Small intestine (tissue), 7 donors: ENCODE measurements around the gene ZNF440. TPM values are rescaled to one million over a fixed set of nuclear protein-coding genes. Genes with fewer than 3 reads are reported as not detected.
A peak's percentile ranks its signal among the peaks of the same experiment; 100 is the strongest.
"Not testable (repeated sequence)": the region's sequence is repeated elsewhere in the genome, so short reads cannot be mapped to it uniquely, and the experiment has no call there.

Experiments
- DNase-seq, 2 donors: peaks; one replicate each; pipeline versions ENCODE4 v3.0.0 to v3.0.0-alpha.2; 2013
- FAIRE-seq: peaks from 2 replicates; lab custom pipeline; 2012; peaks lifted over from hg19 to GRCh38; lab: Jason Lieb, UNC
- H3K27ac ChIP-seq, 3 donors: one replicate each; pipeline ENCODE4 v1.5.1; 2013; ENCODE audit warnings: low read length in 2 of 3, mild to moderate bottlenecking in 2 of 3, control low read depth in 1 of 3, inconsistent platforms in 1 of 3, low read depth in 1 of 3, moderate library complexity in 1 of 3
- H3K27me3 ChIP-seq, 3 donors: one replicate each; pipeline ENCODE4 v1.6.1; 2013; ENCODE audit warnings: low read length in 3 of 3, inconsistent platforms in 1 of 3; ENCODE audit not compliant: control insufficient read depth in 3 of 3, insufficient read depth in 3 of 3
- H3K36me3 ChIP-seq, 3 donors: one replicate each; pipeline ENCODE4 v1.6.1; 2013; ENCODE audit warnings: low read length in 3 of 3, inconsistent platforms in 1 of 3, low read depth in 1 of 3, mild to moderate bottlenecking in 1 of 3, moderate library complexity in 1 of 3; ENCODE audit not compliant: control insufficient read depth in 3 of 3, insufficient read depth in 2 of 3
- H3K4me1 ChIP-seq, 3 donors: one replicate each; pipeline ENCODE4 v1.6.1; 2013; ENCODE audit warnings: low read length in 2 of 3, inconsistent platforms in 1 of 3, low read depth in 1 of 3, mild to moderate bottlenecking in 1 of 3, moderate library complexity in 1 of 3; ENCODE audit not compliant: control insufficient read depth in 3 of 3, insufficient read depth in 2 of 3
- H3K4me3 ChIP-seq, 3 donors: one replicate each; pipeline ENCODE4 v1.5.1; 2013; ENCODE audit warnings: low read length in 3 of 3, control low read depth in 1 of 3, inconsistent platforms in 1 of 3, low read depth in 1 of 3, mild to moderate bottlenecking in 1 of 3, moderate library complexity in 1 of 3
- H3K9me3 ChIP-seq, 2 donors: one replicate each; pipeline ENCODE4 v1.6.1; 2013; ENCODE audit warnings: low read depth in 1 of 2, low read length in 1 of 2; ENCODE audit not compliant: control insufficient read depth in 2 of 2, insufficient read depth in 1 of 2
- WGBS, 3 donors: extraction: QIAGEN DNeasy Blood & Tissue Kit; methylation state at CpG; one replicate each; pipeline ENCODE4 v1.1.7; 2013; 5-methylcytosine and 5-hydroxymethylcytosine counted together
- polyA plus RNA-seq, 4 donors: library from polyadenylated mRNA; stranded (reverse) in 3 of 4; unstranded in 1 of 4; fragments of 200-250 nt in 3 of 4; fragments of 120-200 nt in 1 of 4; gene quantifications; one replicate each; pipeline versions ENCODE4 v1.2.1 to v1.2.3, GENCODE V29; 2013
- donor health status: healthy with polysubstance abuse.
- donor health status: control.
- donor health status: control.
- donor health status: Bipolar disorder and iron deficiency.
- donor health status: healthy.

Gene ZNF440
- polyA plus RNA-seq, 4 donors, result 3.5 to 18.0 (median 7.4) TPM

GRCh38 chr19:11835626-11836066 lies 21.6 kb downstream of the ZNF440 start:
- not testable (repeated sequence) for FAIRE-seq, H3K4me3 ChIP-seq, H3K27me3 ChIP-seq, H3K4me1 ChIP-seq
- Histone ChIP-seq H3K36me3 (peaks cover 12 to 21% (median 18%) of the 10 kb centered on the region in 3 donors), H3K27ac (peak overlapping the region in 1 of 3 donors; percentile 67), H3K9me3 (peaks cover 1 to 41% of the 10 kb centered on the region in 2 donors)
- DNase-seq, result peak; percentile 54 to 87
- 41 to 64% (median 51%) methylated on average over 2 of the region's 2 CpGs for WGBS, 3 donors

DNA sequence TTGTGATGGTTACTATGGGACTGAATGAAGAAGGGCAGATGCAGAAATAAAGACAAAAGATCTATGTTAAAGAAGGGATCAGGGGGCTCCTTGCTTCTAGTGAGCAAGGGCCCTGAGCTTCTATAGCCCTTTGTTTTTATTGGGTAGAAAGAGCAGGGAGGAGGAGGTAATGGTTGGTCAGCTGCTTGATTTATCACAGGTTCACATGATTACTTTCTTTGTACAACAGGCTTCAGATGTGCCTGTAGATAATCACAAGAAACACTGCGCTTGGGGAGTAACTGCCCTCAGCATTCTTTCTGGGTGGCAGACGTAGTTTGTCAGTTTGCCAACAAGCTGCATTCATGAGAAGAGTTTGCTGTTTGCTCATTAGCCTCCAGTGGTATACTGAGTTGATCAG lies 29.6 kb downstream of the ZNF440 start:
- DNase-seq (peak in 1 of 2 donors; percentile 49), FAIRE-seq (no peak)
- peaks cover 0 to 9% (median 0%) of the 10 kb centered on the region in 3 donors for H3K4me1 ChIP-seq
- 35 to 49% (median 48%) methylated on average over 2 of the region's 2 CpGs for WGBS, 3 donors
- H3K9me3 ChIP-seq, result peaks cover 0 to 1% of the 10 kb centered on the region in 2 donors
- H3K4me3 ChIP-seq, result no peak overlapping the region
- H3K27ac ChIP-seq, result no peak overlapping the region
- H3K36me3 ChIP-seq, result no peaks in the 10 kb centered on the region
- H3K27me3 ChIP-seq, result no peaks in the 10 kb centered on the region

DNA sequence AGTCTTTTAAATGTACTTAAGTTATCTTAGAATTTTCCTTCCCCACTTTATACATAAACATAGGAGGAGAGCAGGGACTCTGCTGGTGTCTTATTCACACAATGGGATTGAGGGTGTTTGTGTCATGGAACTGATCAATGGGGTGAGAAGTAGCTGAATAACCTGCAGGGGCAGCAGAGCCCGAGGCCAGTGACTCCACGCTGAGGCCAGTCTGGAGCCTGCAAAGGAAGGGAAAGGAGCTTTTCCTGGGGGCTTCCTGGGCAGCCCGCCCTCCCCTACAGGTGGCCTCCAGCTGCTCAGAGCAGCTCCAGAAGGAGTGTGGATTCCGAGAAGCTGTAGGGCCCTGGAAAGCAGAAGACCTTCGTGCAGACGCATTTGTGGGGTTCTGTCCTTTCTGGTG lies 33.5 kb downstream of the ZNF440 start:
- H3K36me3 ChIP-seq, H3K27me3 ChIP-seq, H3K9me3 ChIP-seq, DNase-seq, H3K27ac ChIP-seq, H3K4me3 ChIP-seq, FAIRE-seq: not testable (repeated sequence)
- H3K4me1 ChIP-seq, result peaks cover 0 to 16% (median 0%) of the 10 kb centered on the region in 3 donors
- 62 to 86% (median 63%) methylated on average over 6 of the region's 6 CpGs for WGBS, 3 donors

GRCh38 chr19:11848200-11848593 lies 34.1 kb downstream of the ZNF440 start:
- Histone ChIP-seq H3K36me3 (no peaks in the 10 kb centered on the region), H3K4me1 (peaks cover 0 to 16% (median 0%) of the 10 kb centered on the region in 3 donors), H3K4me3 (peak overlapping the region in 1 of 3 donors; percentile 54), H3K27ac (peak overlapping the region in 1 of 3 donors; percentile 51), H3K9me3 (peaks cover 0 to 8% of the 10 kb centered on the region in 2 donors), H3K27me3 (no peaks in the 10 kb centered on the region)
- DNase-seq (no peak), FAIRE-seq (no peak)
- WGBS, 3 donors, result 33 to 37% (median 35%) methylated on average over 11 of the region's 11 CpGs

DNA sequence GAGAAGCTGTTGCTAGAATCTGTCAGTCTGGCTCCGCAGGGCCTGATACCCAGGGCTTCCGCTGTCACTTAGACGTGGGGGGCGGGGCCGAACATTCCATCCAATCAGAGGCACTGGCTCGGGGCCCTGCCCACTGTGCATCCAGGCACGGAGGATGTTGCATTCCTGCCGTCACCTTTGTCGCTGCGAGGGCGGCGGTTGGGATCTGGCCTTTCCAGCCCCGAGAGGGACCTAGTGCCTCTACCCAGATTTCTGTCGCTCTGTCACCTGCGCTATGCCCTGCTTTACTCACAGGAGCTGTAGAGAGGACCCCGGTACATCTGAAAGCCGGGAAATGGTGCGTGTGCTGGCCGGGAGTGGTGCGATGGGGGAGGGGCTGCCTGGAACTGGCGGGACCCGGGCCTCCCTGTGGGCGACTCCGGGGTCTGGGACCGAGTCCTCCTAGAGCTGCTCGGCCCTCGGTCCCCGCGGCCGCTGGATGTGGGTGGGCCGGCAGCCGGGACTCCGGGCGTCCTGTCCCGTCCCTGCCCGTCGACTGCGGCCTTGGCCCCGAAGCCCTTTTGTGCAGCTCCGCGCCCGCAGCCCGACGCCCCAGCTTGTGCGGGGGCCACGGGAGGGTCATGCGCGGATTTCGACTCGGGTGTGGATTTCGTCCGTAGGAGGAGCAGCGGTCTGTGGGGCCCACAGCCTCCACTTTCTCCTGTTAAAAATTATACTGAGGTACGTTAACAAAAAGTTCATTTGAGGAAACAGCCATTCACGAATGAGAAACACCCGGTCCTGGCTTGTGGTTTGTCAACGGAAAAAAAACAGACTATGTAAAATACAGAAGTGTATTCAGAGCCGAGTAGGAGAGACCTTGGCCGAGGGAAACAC lies 34.8 kb downstream of the ZNF440 start, which contains the start of gene ZNF439:
Gene ZNF439, plus strand, starts transcription at position 133 of the 876 bp plus-strand sequence. Its CDS starts 142 bp downstream, at position 275.
- Histone ChIP-seq H3K27me3 (no peaks in the 10 kb centered on the region), H3K4me3 (peak within 1 kb of the TSS; percentile 52 to 63 (median 54)), H3K9me3 (peaks cover 0 to 12% of the 10 kb centered on the region in 2 donors), H3K27ac (peak within 1 kb of the TSS in 2 of 3 donors; percentile 53 to 70), H3K36me3 (no peaks in the 10 kb centered on the region), H3K4me1 (peaks cover 0 to 12% (median 0%) of the 10 kb centered on the region in 3 donors)
- 1 to 2% (median 1%) methylated on average over 59 of the region's 59 CpGs for WGBS, 3 donors
- FAIRE-seq, result no peak
- DNase-seq, result peak; percentile 93 to 95

- not testable (repeated sequence) for H3K27me3 ChIP-seq, H3K36me3 ChIP-seq, H3K27ac ChIP-seq, FAIRE-seq, H3K4me3 ChIP-seq, DNase-seq
- Histone ChIP-seq H3K4me1 (peaks cover 0 to 11% (median 0%) of the 10 kb centered on the region in 3 donors), H3K9me3 (peaks cover 0 to 12% of the 10 kb centered on the region in 2 donors)
- WGBS, 3 donors, result 93 to 97% (median 97%) methylated on average over 4 of the region's 4 CpGs
Measured at GRCh38 chr19:11850289-11850688, 36.2 kb downstream of the ZNF440 start.

GRCh38 chr19:11853358-11853757 lies 39.3 kb downstream of the ZNF440 start:
- Histone ChIP-seq H3K4me1 (peaks cover 0 to 26% (median 2%) of the 10 kb centered on the region in 3 donors), H3K27me3 (no peaks in the 10 kb centered on the region), H3K9me3 (peaks cover 0 to 13% of the 10 kb centered on the region in 2 donors), H3K27ac (no peak overlapping the region), H3K36me3 (no peaks in the 10 kb centered on the region), H3K4me3 (no peak overlapping the region)
- FAIRE-seq, result no peak
- 78 to 99% (median 79%) methylated on average over 3 of the region's 3 CpGs for WGBS, 3 donors
- DNase-seq, result no peak

DNA sequence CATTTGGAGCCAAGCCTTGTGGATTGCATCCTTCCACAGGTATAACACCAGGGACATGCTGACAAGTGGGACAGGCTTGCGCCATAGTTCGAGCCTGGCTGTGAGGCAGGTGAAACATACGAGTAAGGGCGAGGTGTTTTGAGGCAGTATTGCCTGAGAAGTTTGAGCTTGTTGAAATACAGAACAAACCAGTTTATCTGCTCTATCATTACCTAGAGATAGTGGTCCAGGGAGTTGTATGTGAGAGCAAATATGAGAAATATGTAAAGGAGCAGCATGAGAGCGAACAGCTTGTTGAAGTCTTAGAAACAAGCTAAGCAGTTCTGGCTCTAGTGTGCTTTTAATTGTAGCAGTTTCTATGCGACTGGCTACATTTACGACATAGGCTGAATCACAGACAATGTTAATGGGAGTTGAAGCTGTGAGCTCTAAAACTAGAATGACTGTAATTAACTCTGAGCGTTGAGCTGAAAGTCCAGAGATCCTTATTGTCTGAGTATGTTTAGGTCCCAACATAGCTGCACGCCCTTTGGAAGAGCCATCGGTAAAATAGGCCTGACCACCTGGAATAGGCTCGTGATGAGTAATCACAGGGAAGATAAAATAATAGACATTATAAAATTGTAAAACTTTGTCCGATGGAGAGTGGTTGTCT lies 42.6 kb downstream of the ZNF440 start:
- WGBS, 3 donors, result 49 to 75% (median 53%) methylated on average over 12 of the region's 12 CpGs
- Histone ChIP-seq H3K4me3 (no peak overlapping the region), H3K36me3 (no peaks in the 10 kb centered on the region), H3K27ac (peak overlapping the region in 1 of 3 donors; percentile 71), H3K9me3 (peaks cover 0 to 31% of the 10 kb centered on the region in 2 donors), H3K27me3 (no peaks in the 10 kb centered on the region), H3K4me1 (peaks cover 0 to 19% (median 2%) of the 10 kb centered on the region in 3 donors)
- DNase-seq (peak; percentile 42 to 84), FAIRE-seq (no peak)
